Activated CD4-positive, alpha-beta T cell treated with anti-CD3 and anti-CD28 coated beads, Interleukin-2, amount 50 U/mL, for 16 hours (primary cell): ENCODE results near the gene IMPACT.

Experiments
- DNase-seq: peaks from one replicate; pipeline ENCODE4 v3.0.0-alpha.2; 2020

Gene IMPACT

GRCh38 chr18:24426073-24426397 lies 435 bp upstream of the IMPACT start:
- DNase-seq = no peak

GRCh38 chr18:24427484-24427883 lies 1.0 kb downstream of the IMPACT start:
- DNase-seq = peak; percentile 21

GRCh38 chr18:24428709-24429108 lies 2.2 kb downstream of the IMPACT start:
- no peak for DNase-seq

- DNase-seq = no peak
Measured at GRCh38 chr18:24429188-24429587, 2.7 kb downstream of the IMPACT start.

- no peak for DNase-seq
Measured at GRCh38 chr18:24432618-24433017, 6.1 kb downstream of the IMPACT start.

- no peak for DNase-seq
Measured at GRCh38 chr18:24436939-24437338, 10.5 kb downstream of the IMPACT start.

- no peak for DNase-seq
Measured at GRCh38 chr18:24443870-24444269, 17.4 kb downstream of the IMPACT start.

- DNase-seq = no peak
Measured at GRCh38 chr18:24446453-24446852, 20.0 kb downstream of the IMPACT start.

- DNase-seq = no peak
Measured at GRCh38 chr18:24446953-24447538, 20.6 kb downstream of the IMPACT start.

- no peak for DNase-seq
Measured at GRCh38 chr18:24447961-24448360, 21.5 kb downstream of the IMPACT start.

GRCh38 chr18:24456549-24456948 lies 30.1 kb downstream of the IMPACT start:
- DNase-seq = no peak

GRCh38 chr18:24459772-24460171 lies 33.3 kb downstream of the IMPACT start:
- no peak for DNase-seq

GRCh38 chr18:24460388-24460787 lies 33.9 kb downstream of the IMPACT start, which contains the start of gene HRH4:
Gene HRH4, plus strand, starts transcription at chr18:24460637. Its CDS starts 92 bp downstream, at chr18:24460729.
- peak; percentile 48 for DNase-seq

- no peak for DNase-seq
Measured at GRCh38 chr18:24461996-24462395, 35.5 kb downstream of the IMPACT start.

GRCh38 chr18:24462838-24463775 lies 36.6 kb downstream of the IMPACT start:
- DNase-seq = no peak

- no peak for DNase-seq
Measured at GRCh38 chr18:24465486-24465885, 39.0 kb downstream of the IMPACT start.

- DNase-seq = peak; percentile 51
Measured at GRCh38 chr18:24466771-24467170, 40.3 kb downstream of the IMPACT start.

- DNase-seq = no peak
Measured at GRCh38 chr18:24470022-24470618, 43.6 kb downstream of the IMPACT start.

- no peak for DNase-seq
Measured at GRCh38 chr18:24470805-24471204, 44.3 kb downstream of the IMPACT start.

- DNase-seq = no peak
Measured at GRCh38 chr18:24472591-24472990, 46.1 kb downstream of the IMPACT start.

GRCh38 chr18:24474406-24474805 lies 47.9 kb downstream of the IMPACT start:
- DNase-seq = no peak

GRCh38 chr18:24475926-24476589 lies 49.6 kb downstream of the IMPACT start:
- no peak for DNase-seq

- DNase-seq = no peak
Measured at GRCh38 chr18:24479371-24479770, 52.9 kb downstream of the IMPACT start.
